ENCODE data around the gene RAX2.

RAX2 gene

DNA sequence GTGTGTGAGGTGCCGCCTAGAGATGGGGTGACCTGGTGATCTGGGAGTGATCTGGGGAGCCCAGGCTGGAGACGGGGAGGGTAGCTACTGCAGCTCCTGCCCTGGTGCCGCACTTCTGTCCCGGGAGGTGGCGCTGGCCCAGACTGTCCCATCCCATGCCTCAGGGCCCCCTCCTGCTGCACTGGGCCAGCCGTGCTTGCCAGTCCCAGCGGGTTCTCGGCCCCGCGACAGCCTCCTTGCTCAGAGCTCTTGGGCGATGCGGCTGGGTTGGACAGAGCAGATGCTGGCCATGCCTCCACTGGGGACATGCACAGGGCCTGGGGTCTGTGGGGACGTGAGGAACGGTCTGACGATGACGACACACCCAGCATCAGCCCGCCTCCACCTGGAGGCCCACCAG lies 2.5 kb downstream of the RAX2 start:
- H3K36me3 ChIP-seq (ENCODE audit: insufficient read depth), result no peaks in the 10 kb centered on the region
- H3K4me1 ChIP-seq (ENCODE audit: low read depth, poor library complexity, severe bottlenecking), result no peaks in the 10 kb centered on the region
- no peaks in the 10 kb centered on the region for H3K79me2 ChIP-seq (ENCODE audit: insufficient read depth, low read depth)
- no peak overlapping the region for H2AFZ ChIP-seq (ENCODE audit: low read depth)
- H3K4me2 ChIP-seq, result no peak overlapping the region
- no peak overlapping the region for H3K27ac ChIP-seq
- H4K20me1 ChIP-seq (ENCODE audit: insufficient read depth), result no peaks in the 10 kb centered on the region
- peaks cover 6% of the 10 kb centered on the region; the same call in 1 of the 2 replicates for H3K27me3 ChIP-seq (ENCODE audit: insufficient read depth, low read depth)
- H3K4me3 ChIP-seq (IDR thresholded peaks at IDR 0.05; ENCODE audit: insufficient read depth, low read depth, low read length), result no peak overlapping the region
- no peak for TF ChIP-seq CTCF (conservative IDR thresholded peaks at IDR 0.05; ENCODE audit: low read depth, low read length)
- H3K9ac ChIP-seq, result no peak overlapping the region

DNA sequence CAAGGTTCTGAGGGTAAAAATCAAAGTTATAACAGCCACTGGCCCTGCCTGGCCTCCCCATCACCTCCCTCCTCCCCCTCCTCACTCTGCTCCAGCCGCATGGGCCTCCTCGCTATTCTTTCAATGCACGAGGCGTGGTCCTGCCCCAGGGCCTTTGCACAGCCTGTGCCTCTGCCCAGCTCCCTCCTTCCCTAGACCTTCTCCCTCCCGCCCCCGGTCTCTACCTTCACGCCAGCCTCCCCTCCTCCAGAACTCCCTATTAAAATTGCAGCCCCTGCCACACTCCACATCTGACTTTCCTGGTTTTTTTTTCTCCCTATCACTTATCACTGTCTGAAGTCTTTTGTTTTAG lies 3.3 kb downstream of the RAX2 start:
- Histone ChIP-seq H4K20me1 (ENCODE audit: insufficient read depth) (no peaks in the 10 kb centered on the region), H3K27me3 (ENCODE audit: insufficient read depth, low read depth) (peaks cover 3% of the 10 kb centered on the region; the same call in 1 of the 2 replicates), H3K4me2 (no peak overlapping the region), H3K79me2 (ENCODE audit: insufficient read depth, low read depth) (no peaks in the 10 kb centered on the region), H3K27ac (no peak overlapping the region), H3K4me1 (ENCODE audit: low read depth, poor library complexity, severe bottlenecking) (no peaks in the 10 kb centered on the region), H3K9ac (no peak overlapping the region), H3K36me3 (ENCODE audit: insufficient read depth) (no peaks in the 10 kb centered on the region), H2AFZ (ENCODE audit: low read depth) (no peak overlapping the region), H3K4me3 (IDR thresholded peaks at IDR 0.05; ENCODE audit: insufficient read depth, low read depth, low read length) (no peak overlapping the region)
- TF ChIP-seq CTCF (conservative IDR thresholded peaks at IDR 0.05; ENCODE audit: low read depth, low read length), result no peak

- Histone ChIP-seq H3K4me1 (ENCODE audit: low read depth, poor library complexity, severe bottlenecking) (peaks cover 4% of the 10 kb centered on the region), H3K79me2 (ENCODE audit: insufficient read depth, low read depth) (no peaks in the 10 kb centered on the region), H3K27ac (no peak overlapping the region), H4K20me1 (ENCODE audit: insufficient read depth) (no peaks in the 10 kb centered on the region), H3K4me3 (IDR thresholded peaks at IDR 0.05; ENCODE audit: insufficient read depth, low read depth, low read length) (no peak overlapping the region), H3K4me2 (no peak overlapping the region), H2AFZ (ENCODE audit: low read depth) (no peak overlapping the region), H3K9ac (no peak overlapping the region), H3K27me3 (ENCODE audit: insufficient read depth, low read depth) (no peaks in the 10 kb centered on the region), H3K36me3 (ENCODE audit: insufficient read depth) (no peaks in the 10 kb centered on the region)
- TF ChIP-seq CTCF (conservative IDR thresholded peaks at IDR 0.05; ENCODE audit: low read depth, low read length), result no peak
Measured at GRCh38 chr19:3768015-3768747, 3.8 kb downstream of the RAX2 start.

- TF ChIP-seq CTCF (conservative IDR thresholded peaks at IDR 0.05; ENCODE audit: low read depth, low read length), result no peak
- H3K4me3 ChIP-seq (IDR thresholded peaks at IDR 0.05; ENCODE audit: insufficient read depth, low read depth, low read length), result no peak overlapping the region
- H4K20me1 ChIP-seq (ENCODE audit: insufficient read depth), result no peaks in the 10 kb centered on the region
- H3K79me2 ChIP-seq (ENCODE audit: insufficient read depth, low read depth), result no peaks in the 10 kb centered on the region
- H2AFZ ChIP-seq (ENCODE audit: low read depth), result no peak overlapping the region
- no peak overlapping the region for H3K27ac ChIP-seq
- no peaks in the 10 kb centered on the region for H3K36me3 ChIP-seq (ENCODE audit: insufficient read depth)
- no peak overlapping the region for H3K4me2 ChIP-seq
- no peak overlapping the region for H3K9ac ChIP-seq
- peaks cover 9% of the 10 kb centered on the region for H3K4me1 ChIP-seq (ENCODE audit: low read depth, poor library complexity, severe bottlenecking)
- H3K27me3 ChIP-seq (ENCODE audit: insufficient read depth, low read depth), result no peaks in the 10 kb centered on the region
Measured at GRCh38 chr19:3767050-3767449, 5.0 kb downstream of the RAX2 start.
